CD14-positive monocyte (primary cell): ENCODE data around the gene XYLT1. TPM values are rescaled to one million over a fixed set of nuclear protein-coding genes. Genes with fewer than 3 reads are reported as not detected.
"Not testable (repeated sequence)": the region's sequence is repeated elsewhere in the genome, so short reads cannot be mapped to it uniquely, and the experiment has no call there.

Source experiments
- DNase-seq, 3 donors: peaks; one replicate each; pipeline ENCODE4 v3.0.0-alpha.2; 2011 to 2022
- H2AFZ ChIP-seq: 2 replicates; pipeline ENCODE4 v1.6.0; 2012; ENCODE audit warnings: mild to moderate bottlenecking, low read depth, low read length, inconsistent platforms; ENCODE audit not compliant: insufficient read depth, poor library complexity, severe bottlenecking
- H3K27ac ChIP-seq, 2 donors: 1 replicate in 1 of 2; 2 replicates in 1 of 2; pipeline ENCODE4 v1.5.1; 2012 to 2013; ENCODE audit warnings: low read length in 2 of 2, control low read depth in 1 of 2, inconsistent platforms in 1 of 2, low read depth in 1 of 2, mild to moderate bottlenecking in 1 of 2
- H3K27me3 ChIP-seq, 2 donors: one replicate each; pipeline versions ENCODE4 v1.6.0 to v1.6.1; 2011 to 2013; ENCODE audit warnings: low read length in 2 of 2; ENCODE audit not compliant: control insufficient read depth in 2 of 2, insufficient read depth in 2 of 2
- H3K36me3 ChIP-seq, 2 donors: replicated peaks in 1 of 2; 1 replicate in 1 of 2; 2 replicates in 1 of 2; pipeline versions ENCODE4 v1.5.1 to v1.6.1; 2012 to 2013; ENCODE audit warnings: low read length in 2 of 2, control low read depth in 1 of 2, inconsistent platforms in 1 of 2, mild to moderate bottlenecking in 1 of 2; ENCODE audit not compliant: insufficient read depth in 2 of 2, control insufficient read depth in 1 of 2
- H3K4me1 ChIP-seq, 2 donors: 1 replicate in 1 of 2; 2 replicates in 1 of 2; pipeline versions ENCODE4 v1.5.1 to v1.6.1; 2012 to 2013; ENCODE audit warnings: low read length in 2 of 2, control low read depth in 1 of 2, inconsistent platforms in 1 of 2, mild to moderate bottlenecking in 1 of 2, moderate library complexity in 1 of 2; ENCODE audit not compliant: insufficient read depth in 2 of 2, control insufficient read depth in 1 of 2
- H3K4me2 ChIP-seq: replicated peaks from 2 replicates; pipeline ENCODE3; 2012; ENCODE audit warnings: low read length, moderate library complexity, mild to moderate bottlenecking; ENCODE audit not compliant: poor library complexity, severe bottlenecking; ENCODE audit errors: extremely low read depth
- H3K4me3 ChIP-seq, 3 experiments: fragments of 200-600 bp in 1 of 3; sonication (generic) in 1 of 3; replicated peaks in 1 of 3; 1 replicate in 2 of 3; 2 replicates in 1 of 3; pipeline ENCODE4 v1.5.1; 2011 to 2013; ENCODE audit warnings: low read length in 3 of 3, mild to moderate bottlenecking in 3 of 3, control low read depth in 2 of 3, low read depth in 2 of 3, inconsistent platforms in 1 of 3, moderate library complexity in 1 of 3
- H3K79me2 ChIP-seq: 2 replicates; pipeline ENCODE4 v1.6.0; 2012; ENCODE audit warnings: mild to moderate bottlenecking, control low read depth, inconsistent platforms, low read length, moderate library complexity; ENCODE audit not compliant: insufficient read depth
- H3K9ac ChIP-seq: 2 replicates; pipeline ENCODE4 v1.6.0; 2017; ENCODE audit warnings: low read length, mild to moderate bottlenecking; ENCODE audit not compliant: insufficient read depth, poor library complexity, severe bottlenecking
- H3K9me3 ChIP-seq, 2 donors: replicated peaks in 1 of 2; 1 replicate in 1 of 2; 2 replicates in 1 of 2; pipeline versions ENCODE4 v1.5.1 to v1.6.1; 2012 to 2013; ENCODE audit warnings: low read length in 2 of 2, control low read depth in 1 of 2; ENCODE audit not compliant: control insufficient read depth in 1 of 2, insufficient read depth in 1 of 2
- H4K20me1 ChIP-seq: 2 replicates; pipeline ENCODE4 v1.6.0; 2012; ENCODE audit warnings: mild to moderate bottlenecking, low read length, control low read depth, moderate library complexity; ENCODE audit not compliant: insufficient read depth
- H3K27ac Mint-ChIP-seq, 7 donors: one replicate each; pipeline ENCODE4 v1.8.0; 2020; ENCODE audit warnings: mild to moderate bottlenecking in 7 of 7, mixed read lengths in 7 of 7, moderate library complexity in 6 of 7, inconsistent platforms in 2 of 7
- H3K27me3 Mint-ChIP-seq, 3 donors: one replicate each; pipeline ENCODE4 v1.8.0; 2021 to 2022; ENCODE audit warnings: low read depth in 3 of 3, mild to moderate bottlenecking in 3 of 3, mixed read lengths in 3 of 3, moderate library complexity in 3 of 3, inconsistent platforms in 1 of 3
- H3K36me3 Mint-ChIP-seq, 2 donors: one replicate each; pipeline ENCODE4 v1.8.0; 2020; ENCODE audit warnings: mixed read lengths in 2 of 2, inconsistent platforms in 1 of 2, mild to moderate bottlenecking in 1 of 2
- H3K4me1 Mint-ChIP-seq: one replicate; pipeline ENCODE4 v1.8.0; 2020; ENCODE audit warnings: mild to moderate bottlenecking, mixed read lengths
- H3K4me3 Mint-ChIP-seq, 2 donors: one replicate each; pipeline ENCODE4 v1.8.0; 2020; ENCODE audit warnings: mild to moderate bottlenecking in 2 of 2, mixed read lengths in 2 of 2, moderate library complexity in 1 of 2
- H3K9me3 Mint-ChIP-seq, 7 donors: one replicate each; pipeline ENCODE4 v1.8.0; 2020 to 2022; ENCODE audit warnings: mixed read lengths in 7 of 7, mild to moderate bottlenecking in 6 of 7, moderate library complexity in 6 of 7, inconsistent platforms in 2 of 7
- CTCF ChIP-seq: fragments of 200-600 bp; IDR thresholded peaks from one replicate; pipeline ENCODE4 v1.8.0; 2022; ENCODE audit warnings: antibody characterized with exemption, mild to moderate bottlenecking
- WGBS: methylation state at CpG from one replicate; pipeline ENCODE4 v1.1.5; 2013; ENCODE audit warnings: missing lambda C conversion rate; ENCODE audit not compliant: insufficient coverage; 5-methylcytosine and 5-hydroxymethylcytosine counted together
- intact Hi-C, 2 donors: fragments of 100-400 bp; cut with micrococcal nuclease; formaldehyde crosslinking; loops; one replicate each; pipeline versions ENCODE4 v1.15.0 to v1.15.1; 2023
- polyA plus RNA-seq, 3 donors: library from polyadenylated mRNA; depleted of rRNA in 1 of 3; unstranded in 2 of 3; stranded (reverse) in 1 of 3; fragments of 300-500 nt in 2 of 3; fragments of >200 nt in 1 of 3; fragmentation: Illumina TruSeq in 2 of 3; gene quantifications; 1 replicate in 2 of 3; 2 replicates in 1 of 3; pipeline ENCODE4 v1.2.3, GENCODE V29; 2012 to 2021

Gene XYLT1
- polyA plus RNA-seq, 3 donors = 0.51 to 9.4 (median 1.6) TPM

- Mint-ChIP-seq H3K36me3 (no peaks in the 10 kb centered on the region), H3K4me3 (no peak overlapping the region), H3K4me1 (peaks cover 5% of the 10 kb centered on the region), H3K9me3 (peaks cover 0 to 9% (median 2%) of the 10 kb centered on the region in 7 donors), H3K27ac (no peak overlapping the region), H3K27me3 (peaks cover 3 to 11% (median 7%) of the 10 kb centered on the region in 3 donors)
- H3K79me2 ChIP-seq = no peaks in the 10 kb centered on the region
- no peaks in the 10 kb centered on the region for H4K20me1 ChIP-seq
- no peak overlapping the region for H2AFZ ChIP-seq
- no peak for TF ChIP-seq CTCF
- intact Hi-C loops = no loop called here
- H3K9ac ChIP-seq = no peak overlapping the region
- H3K4me1 ChIP-seq = no peaks in the 10 kb centered on the region
- no peak overlapping the region for H3K27ac ChIP-seq
- no peaks in the 10 kb centered on the region for H3K36me3 ChIP-seq
- no peaks in the 10 kb centered on the region for H3K27me3 ChIP-seq
- no peak overlapping the region for H3K4me2 ChIP-seq
- H3K9me3 ChIP-seq = no peaks in the 10 kb centered on the region
- WGBS = 90% methylated on average over 2 of the region's 3 CpGs
- H3K4me3 ChIP-seq = no peak overlapping the region
- no peak for DNase-seq
Observed at GRCh38 chr16:17483351-17483750, 12.6 kb upstream of the XYLT1 start.

GRCh38 chr16:17482341-17482740 is 11.6 kb upstream of the XYLT1 start:
- WGBS = no CpG with 5 or more reads among the region's 4 CpGs
- DNase-seq, H3K36me3 ChIP-seq, H3K79me2 ChIP-seq, H3K4me3 Mint-ChIP-seq, H3K9me3 ChIP-seq, H3K4me3 ChIP-seq, H3K27ac Mint-ChIP-seq, H3K9me3 Mint-ChIP-seq, H3K4me1 Mint-ChIP-seq, H3K27me3 ChIP-seq, H3K9ac ChIP-seq, H2AFZ ChIP-seq, H3K4me1 ChIP-seq, H4K20me1 ChIP-seq, H3K36me3 Mint-ChIP-seq, H3K4me2 ChIP-seq, intact Hi-C loops, H3K27ac ChIP-seq: not testable (repeated sequence)
- peaks cover 3 to 11% (median 7%) of the 10 kb centered on the region in 3 donors for H3K27me3 Mint-ChIP-seq
